Measurements from ENCODE around the gene DNAH17. TPM values are rescaled to one million over a fixed set of nuclear protein-coding genes. Genes with fewer than 3 reads are reported as not detected.

DNAH17 gene
- total RNA-seq, 2 donors from 2014 or later: 0.04 TPM; not detected in 1

- Histone ChIP-seq H3K4me1 (peaks cover 0 to 25% of the 10 kb centered on the region in 2 donors), H3K4me3 (no peak overlapping the region), H3K9me3 (no peaks in the 10 kb centered on the region), H3K36me3 (peaks cover 61% of the 10 kb centered on the region), H3K27me3 (no peaks in the 10 kb centered on the region), H3K27ac (no peak overlapping the region)
- TF ChIP-seq, protein P1, sequence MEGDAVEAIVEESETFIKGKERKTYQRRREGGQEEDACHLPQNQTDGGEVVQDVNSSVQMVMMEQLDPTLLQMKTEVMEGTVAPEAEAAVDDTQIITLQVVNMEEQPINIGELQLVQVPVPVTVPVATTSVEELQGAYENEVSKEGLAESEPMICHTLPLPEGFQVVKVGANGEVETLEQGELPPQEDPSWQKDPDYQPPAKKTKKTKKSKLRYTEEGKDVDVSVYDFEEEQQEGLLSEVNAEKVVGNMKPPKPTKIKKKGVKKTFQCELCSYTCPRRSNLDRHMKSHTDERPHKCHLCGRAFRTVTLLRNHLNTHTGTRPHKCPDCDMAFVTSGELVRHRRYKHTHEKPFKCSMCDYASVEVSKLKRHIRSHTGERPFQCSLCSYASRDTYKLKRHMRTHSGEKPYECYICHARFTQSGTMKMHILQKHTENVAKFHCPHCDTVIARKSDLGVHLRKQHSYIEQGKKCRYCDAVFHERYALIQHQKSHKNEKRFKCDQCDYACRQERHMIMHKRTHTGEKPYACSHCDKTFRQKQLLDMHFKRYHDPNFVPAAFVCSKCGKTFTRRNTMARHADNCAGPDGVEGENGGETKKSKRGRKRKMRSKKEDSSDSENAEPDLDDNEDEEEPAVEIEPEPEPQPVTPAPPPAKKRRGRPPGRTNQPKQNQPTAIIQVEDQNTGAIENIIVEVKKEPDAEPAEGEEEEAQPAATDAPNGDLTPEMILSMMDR (IDR thresholded peaks at IDR 0.05): no peak
- DNase-seq (ENCODE audit: low spot score): no peak
These were observed 175.3 kb downstream of the DNAH17 start for GRCh38 chr17:78401891-78402290.

DNA sequence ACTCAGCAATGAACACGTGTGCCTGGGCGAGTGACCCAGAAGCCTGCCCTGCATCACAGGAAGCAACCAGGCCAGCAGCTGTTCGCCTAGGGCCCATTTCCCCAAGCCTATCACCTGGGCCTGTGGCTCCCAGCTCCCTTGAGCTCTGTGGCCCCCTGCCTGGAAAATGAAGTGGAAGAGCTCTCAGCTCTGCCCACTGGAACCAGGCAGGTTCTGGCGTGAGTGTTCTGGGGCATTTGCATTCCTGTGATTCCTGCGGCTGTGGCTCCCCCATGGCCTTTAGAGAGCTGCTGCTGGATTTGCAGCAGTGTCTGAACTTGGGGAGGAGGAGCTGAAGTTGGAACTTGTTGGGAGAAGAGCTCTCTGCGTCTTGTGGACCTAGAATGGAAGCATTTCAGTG lies 175.9 kb downstream of the DNAH17 start:
- Histone ChIP-seq H3K27me3 (no peaks in the 10 kb centered on the region), H3K4me1 (peaks cover 0 to 32% of the 10 kb centered on the region in 2 donors), H3K4me3 (no peak overlapping the region), H3K27ac (no peak overlapping the region), H3K36me3 (peaks cover 61% of the 10 kb centered on the region), H3K9me3 (no peaks in the 10 kb centered on the region)
- TF ChIP-seq, protein P1 (IDR thresholded peaks at IDR 0.05): no peak
- no peak for DNase-seq (ENCODE audit: low spot score)

DNA sequence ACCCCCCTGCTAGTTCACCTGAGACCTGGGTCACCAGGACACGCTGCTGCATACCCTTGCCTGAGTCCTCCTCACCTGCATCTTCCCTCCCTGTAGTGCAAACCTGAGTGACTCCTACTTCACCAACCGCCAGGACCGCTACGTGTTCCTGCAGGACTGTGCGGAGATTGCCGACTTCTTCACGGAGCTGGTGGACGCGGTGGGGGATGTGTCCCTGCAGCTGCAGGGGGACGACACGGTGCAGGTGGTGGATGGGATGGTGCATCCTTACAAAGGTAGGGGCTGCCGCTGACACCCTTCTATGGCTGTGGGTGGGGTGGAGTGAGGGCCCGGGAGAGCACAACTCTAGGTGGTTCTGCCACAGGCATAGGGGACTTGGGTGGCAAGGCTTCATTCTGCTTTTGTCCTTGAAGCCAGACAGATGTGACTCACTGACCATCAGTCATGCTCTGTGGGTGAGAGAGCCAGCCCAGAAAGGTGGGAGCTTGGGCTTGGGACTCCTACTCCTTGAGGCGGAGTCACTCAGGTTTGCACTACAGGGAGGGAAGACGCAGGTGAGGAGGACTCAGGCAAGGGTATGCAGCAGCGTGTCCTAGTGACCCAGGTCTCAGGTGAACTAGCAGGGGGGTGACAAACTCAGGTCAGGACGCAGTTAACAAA lies 176.5 kb downstream of the DNAH17 start:
- no peaks in the 10 kb centered on the region for H3K9me3 ChIP-seq
- H3K4me1 ChIP-seq: peaks cover 0 to 36% of the 10 kb centered on the region in 2 donors
- H3K27ac ChIP-seq: no peak overlapping the region
- H3K27me3 ChIP-seq: no peaks in the 10 kb centered on the region
- H3K36me3 ChIP-seq: peaks cover 60% of the 10 kb centered on the region
- TF ChIP-seq, protein P1 (IDR thresholded peaks at IDR 0.05): no peak
- DNase-seq (ENCODE audit: low spot score): no peak
- H3K4me3 ChIP-seq: no peak overlapping the region

- peaks cover 50% of the 10 kb centered on the region for H3K36me3 ChIP-seq
- H3K4me1 ChIP-seq: peaks cover 0 to 36% of the 10 kb centered on the region in 2 donors
- DNase-seq (ENCODE audit: low spot score): no peak
- H3K27me3 ChIP-seq: no peaks in the 10 kb centered on the region
- H3K4me3 ChIP-seq: no peak overlapping the region
- TF ChIP-seq, protein P1 (IDR thresholded peaks at IDR 0.05): no peak
- H3K27ac ChIP-seq: no peak overlapping the region
- no peaks in the 10 kb centered on the region for H3K9me3 ChIP-seq
These were observed 177.5 kb downstream of the DNAH17 start for GRCh38 chr17:78399693-78400144.

DNA sequence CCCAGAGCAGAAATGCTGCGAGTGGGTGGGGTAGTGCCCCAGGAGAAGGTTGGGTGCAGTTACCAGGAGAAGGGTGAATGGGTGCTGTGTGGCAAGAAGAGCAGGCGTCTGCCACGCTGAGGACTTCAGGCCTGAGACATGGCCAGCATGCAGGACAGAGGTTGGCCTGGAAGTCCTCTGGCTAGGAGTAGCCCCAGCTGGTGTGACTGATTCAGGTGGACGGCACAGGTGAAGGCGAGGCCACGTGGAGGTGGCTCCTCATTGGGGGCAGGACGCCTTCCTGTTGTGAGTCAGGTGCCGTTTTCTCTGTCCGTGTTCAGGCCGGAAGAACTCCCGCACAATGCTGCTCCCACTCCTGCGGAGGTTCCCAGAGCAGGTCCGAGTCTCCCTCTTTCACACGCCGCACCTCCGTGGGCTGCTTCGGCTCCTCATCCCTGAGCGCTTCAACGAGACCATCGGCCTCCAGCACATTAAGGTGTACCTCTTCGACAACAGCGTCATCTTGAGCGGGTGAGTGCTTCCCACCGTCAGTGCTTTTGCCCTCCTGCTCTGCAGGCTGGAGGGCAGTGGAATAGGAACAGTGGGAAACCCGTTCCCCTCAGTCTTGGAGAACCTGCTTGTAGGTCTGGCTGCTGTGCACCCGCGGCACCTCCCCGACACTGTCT lies 178.0 kb downstream of the DNAH17 start:
- peaks cover 45% of the 10 kb centered on the region for H3K36me3 ChIP-seq
- H3K4me1 ChIP-seq: peaks cover 0 to 36% of the 10 kb centered on the region in 2 donors
- no peaks in the 10 kb centered on the region for H3K9me3 ChIP-seq
- peak overlapping the region; percentile 83 to 91 for H3K27ac ChIP-seq
- TF ChIP-seq, protein P1 (IDR thresholded peaks at IDR 0.05): no peak
- no peak for DNase-seq (ENCODE audit: low spot score)
- no peaks in the 10 kb centered on the region for H3K27me3 ChIP-seq
- no peak overlapping the region for H3K4me3 ChIP-seq

Data from right atrium auricular region (tissue), 2 donors.